Measurements from ENCODE around the gene CORO2B.
"Not testable (repeated sequence)": the region's sequence is repeated elsewhere in the genome, so short reads cannot be mapped to it uniquely, and the experiment has no call there.

CORO2B gene

DNA sequence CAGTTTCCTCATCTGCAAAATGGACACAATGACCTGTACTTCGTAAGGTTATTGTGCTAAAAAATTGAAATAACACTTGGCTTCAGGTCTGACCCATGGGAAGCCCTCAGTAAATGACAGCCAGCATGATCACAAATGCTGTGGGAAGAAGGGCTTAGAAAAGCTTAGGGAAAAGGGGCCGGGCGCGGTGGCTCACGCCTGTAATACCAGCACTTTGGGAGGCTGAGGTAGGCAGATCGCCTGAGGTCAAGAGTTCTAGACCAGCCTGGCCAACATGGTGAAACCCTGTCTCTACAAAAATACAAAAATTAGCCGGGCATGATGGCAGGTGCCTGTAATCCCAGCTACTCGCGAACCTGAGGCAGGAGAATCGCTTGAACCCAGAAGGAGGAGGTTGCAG, 102.0 kb downstream of the CORO2B start:
- not testable (repeated sequence) for DNase-seq

GRCh38 chr15:68681836-68682235, 103.0 kb downstream of the CORO2B start:
- no peak for DNase-seq

DNA sequence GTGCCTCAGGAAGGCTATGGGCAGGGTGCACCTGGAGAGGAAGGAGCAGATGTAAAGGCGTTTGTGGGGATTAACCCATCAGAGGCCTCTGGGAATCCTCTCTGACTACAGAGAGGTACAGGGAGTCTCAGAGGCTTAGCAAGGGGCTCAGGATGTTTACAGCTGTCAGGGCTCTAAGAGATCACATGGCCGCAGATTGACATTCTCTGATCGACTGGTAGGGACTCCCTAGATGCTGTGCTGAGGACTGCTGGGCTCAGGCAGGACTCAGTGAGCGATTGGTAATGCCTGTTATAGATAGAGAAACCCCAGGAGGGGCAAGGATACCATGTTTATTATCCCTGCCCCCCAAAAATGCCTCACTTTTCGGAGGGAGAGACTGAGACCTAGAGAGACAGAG, 103.5 kb downstream of the CORO2B start:
- DNase-seq, result no peak

DNA sequence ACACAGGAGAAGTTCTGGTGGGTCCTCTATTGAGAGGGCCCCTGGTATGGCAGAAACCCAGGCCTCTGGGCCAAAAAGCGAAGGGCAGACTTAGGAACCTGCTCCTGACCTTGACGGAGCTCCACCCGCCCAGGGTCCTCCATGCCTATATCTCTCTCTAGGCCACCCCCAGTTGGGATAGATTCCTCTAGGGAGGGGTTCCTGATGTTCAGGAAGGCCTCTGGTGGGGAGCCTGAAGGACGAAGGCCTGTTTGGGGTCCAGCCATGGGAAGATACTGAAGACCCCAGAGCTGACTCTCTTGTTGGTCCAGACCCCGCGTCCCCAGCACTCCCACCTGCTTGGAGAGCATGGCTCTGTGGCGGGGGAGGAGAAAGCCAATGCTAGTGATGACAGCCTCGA, 104.2 kb downstream of the CORO2B start:
- DNase-seq, result no peak

DNA sequence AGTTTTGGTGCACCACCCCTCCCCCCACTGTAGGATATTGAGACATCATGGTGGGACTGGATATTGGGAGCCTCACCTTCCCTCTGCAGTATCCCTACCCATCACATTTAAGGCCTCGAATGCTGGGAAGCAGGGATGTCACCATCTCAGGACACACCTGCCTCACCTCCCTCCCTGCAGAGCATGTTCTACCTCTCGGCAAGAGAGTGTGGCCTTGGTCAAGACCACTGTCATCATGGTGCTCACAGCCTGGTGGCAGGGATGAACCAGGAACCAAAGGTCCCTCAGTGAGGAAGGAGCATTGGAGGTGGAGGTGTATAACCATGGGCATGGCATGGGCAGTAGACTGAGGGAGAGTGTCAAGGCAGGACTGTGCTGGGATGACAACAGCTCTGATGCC, 104.8 kb downstream of the CORO2B start:
- DNase-seq, result no peak

- no peak for DNase-seq
Observed at GRCh38 chr15:68684476-68684875, 105.7 kb downstream of the CORO2B start.

DNA sequence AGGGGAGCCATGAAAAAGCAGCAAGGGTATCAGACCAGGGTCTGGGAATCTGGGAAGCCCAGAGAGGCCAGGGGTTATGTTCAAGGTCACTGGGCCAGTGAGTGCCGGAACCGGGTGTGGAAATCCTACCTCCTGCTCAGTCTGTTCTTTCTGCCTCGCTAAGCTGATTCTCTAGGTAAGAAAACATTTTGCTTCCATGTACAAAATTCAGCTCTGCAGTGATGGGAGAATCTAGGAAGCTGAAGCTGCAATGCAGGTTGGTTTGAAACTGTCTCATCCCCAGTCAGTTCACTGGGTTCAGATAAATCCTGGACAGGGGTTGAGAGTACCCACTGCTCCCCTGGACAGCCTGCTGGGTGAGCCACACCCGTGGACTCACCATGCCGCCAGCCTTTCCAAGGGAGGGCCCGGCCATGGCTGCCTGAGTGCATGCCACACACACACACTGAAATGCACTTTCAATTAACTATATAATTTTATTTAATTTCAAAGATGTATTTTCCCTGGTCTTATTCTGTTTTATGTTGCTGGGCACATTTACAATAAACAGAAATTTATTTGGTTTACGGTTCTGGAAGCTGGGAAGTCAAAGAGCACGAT, 108.4 kb downstream of the CORO2B start:
- no peak for DNase-seq

DNA sequence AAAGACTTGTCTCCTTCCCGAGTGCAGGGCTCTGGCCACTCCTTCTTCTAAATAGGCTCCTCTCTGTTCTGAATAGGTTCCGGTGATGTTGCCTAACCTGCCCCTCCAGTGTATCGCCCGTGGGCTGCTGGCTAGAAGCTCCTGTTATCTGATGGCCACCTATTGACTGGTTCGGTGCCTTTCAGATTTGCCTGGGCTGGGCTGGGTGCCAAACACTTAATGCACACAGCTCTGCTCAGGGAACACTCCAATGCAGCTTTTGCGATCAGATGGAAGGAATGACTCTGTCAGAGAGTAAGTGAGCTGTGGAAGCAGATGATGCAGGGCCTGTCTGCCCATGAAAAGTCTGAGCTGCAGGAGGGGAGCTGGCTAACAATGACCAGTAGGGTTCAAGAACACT, 112.9 kb downstream of the CORO2B start:
- DNase-seq, result no peak

DNA sequence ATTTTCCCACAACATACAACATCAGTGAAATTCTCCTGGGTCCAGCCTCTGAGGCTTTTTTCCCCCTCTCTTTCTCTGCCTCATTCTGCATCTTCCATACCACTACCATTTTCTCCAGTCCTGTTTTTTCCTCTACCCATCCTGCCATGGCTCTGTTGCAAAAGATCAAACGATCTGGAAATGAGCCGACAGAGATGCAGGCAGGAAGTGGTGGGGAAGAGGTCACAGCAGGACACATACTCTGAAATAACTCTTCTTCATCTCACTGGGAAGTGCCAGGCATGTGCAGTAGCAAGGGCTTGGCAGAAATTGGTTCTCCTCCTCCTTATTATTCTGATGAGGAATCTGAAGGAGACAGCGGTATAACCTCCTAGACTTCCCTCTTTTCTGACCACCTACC, 114.3 kb downstream of the CORO2B start:
- no peak for DNase-seq

DNA sequence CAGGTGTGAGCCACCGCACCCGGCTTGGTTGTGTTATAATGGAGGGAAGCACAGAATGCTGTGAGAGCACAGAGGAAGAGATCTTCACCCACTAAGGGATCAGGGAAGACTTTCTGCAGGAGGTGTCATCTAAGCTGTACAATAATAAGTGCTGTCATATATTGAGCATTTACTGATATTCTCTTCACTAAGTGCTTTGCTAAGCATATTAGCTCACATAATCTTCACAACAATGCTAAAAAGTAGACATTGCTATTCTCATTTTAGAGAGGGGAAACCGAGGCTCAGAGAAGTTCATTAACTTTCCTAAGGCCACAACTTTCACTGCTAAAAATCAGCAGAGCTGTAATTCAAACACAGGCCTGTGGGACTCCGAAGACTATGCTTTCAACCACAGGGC, 115.3 kb downstream of the CORO2B start:
- DNase-seq, result no peak

GRCh38 chr15:68695061-68695595, 116.3 kb downstream of the CORO2B start:
- DNase-seq, result no peak

DNA sequence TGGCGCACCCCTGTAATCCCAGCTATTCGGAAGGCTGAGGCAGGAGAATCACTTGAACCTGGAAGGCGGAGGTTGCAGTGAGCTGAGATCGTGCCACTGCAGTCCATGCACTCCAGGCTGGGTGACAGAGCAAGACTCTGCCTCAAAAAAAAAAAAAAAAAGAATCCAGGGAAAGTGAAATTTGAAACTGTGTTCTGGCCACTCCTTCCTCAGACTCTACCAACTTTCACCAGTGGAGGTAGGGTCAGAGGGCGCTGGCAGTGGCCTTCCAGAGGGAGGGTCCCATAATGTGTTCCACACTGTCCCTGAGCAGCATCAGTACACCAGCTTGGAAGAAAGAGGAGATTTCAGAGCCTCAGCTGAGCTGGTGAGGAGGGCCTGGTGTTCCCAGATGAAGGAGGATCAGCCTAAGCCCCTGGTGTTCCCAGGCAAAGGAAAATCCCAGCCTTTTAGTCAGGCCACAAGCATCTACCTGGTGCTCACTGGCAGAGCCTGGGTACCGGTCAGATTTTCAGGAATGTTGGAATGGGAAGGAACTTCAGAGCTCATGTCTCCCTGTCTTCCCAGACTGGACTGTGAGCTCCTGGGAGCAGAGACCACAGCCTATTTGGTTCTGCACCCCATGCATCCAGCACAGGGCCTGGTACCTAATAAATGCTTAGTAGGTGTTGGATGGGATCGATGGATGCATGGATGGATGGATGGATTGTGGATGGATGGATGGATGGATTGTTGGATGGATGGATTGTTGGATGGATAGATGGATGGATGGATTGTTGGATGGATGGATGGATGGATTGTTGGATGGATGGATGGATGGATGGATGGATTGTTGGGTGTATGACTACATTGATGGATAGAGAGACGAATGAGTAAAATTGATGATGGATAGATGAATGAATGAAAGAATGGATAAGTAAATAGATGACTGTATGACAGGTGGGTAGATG, 117.9 kb downstream of the CORO2B start:
- no peak for DNase-seq

GRCh38 chr15:68697711-68698690, 119.2 kb downstream of the CORO2B start:
- no peak for DNase-seq

- no peak for DNase-seq
Observed at GRCh38 chr15:68698708-68699107, 119.9 kb downstream of the CORO2B start.

DNA sequence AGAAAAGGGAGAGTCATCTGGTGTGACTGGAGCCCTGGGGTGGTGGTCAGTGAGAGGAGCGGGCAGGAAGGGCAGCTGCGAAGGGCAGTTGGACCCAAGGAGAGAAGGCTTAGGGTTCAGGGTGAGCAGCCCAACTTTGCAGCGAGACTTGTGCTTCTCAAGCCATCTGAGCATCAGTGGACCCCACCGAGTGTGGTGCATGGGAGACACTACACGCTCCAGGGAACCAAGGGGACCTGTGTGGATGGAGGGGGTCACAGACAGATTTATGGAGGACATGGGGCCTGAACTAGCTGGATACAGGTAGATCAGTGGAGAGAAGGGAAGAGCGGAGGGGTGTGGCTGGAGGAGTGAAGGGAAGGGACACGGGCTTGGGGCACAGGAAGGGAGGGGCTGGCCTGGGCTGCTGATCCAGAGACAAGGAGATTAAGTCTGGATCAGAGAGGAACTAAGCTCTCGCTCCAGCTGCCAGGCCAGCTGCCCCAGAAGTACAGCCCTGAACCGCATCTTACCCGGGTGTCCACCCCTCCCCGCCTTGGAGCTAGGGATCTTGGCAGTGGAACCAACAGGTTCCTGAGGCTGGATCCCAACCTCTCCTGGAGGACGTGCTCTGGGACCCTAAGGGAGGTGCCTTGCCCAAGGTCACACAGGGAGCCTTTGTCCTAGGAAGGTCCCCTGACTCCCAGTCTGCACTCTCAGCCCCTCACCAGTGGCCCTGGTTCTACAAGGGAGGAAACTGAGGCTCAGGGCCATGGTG, 120.5 kb downstream of the CORO2B start:
- no peak for DNase-seq

- DNase-seq, result no peak
Observed at GRCh38 chr15:68699881-68700454, 121.2 kb downstream of the CORO2B start.

DNA sequence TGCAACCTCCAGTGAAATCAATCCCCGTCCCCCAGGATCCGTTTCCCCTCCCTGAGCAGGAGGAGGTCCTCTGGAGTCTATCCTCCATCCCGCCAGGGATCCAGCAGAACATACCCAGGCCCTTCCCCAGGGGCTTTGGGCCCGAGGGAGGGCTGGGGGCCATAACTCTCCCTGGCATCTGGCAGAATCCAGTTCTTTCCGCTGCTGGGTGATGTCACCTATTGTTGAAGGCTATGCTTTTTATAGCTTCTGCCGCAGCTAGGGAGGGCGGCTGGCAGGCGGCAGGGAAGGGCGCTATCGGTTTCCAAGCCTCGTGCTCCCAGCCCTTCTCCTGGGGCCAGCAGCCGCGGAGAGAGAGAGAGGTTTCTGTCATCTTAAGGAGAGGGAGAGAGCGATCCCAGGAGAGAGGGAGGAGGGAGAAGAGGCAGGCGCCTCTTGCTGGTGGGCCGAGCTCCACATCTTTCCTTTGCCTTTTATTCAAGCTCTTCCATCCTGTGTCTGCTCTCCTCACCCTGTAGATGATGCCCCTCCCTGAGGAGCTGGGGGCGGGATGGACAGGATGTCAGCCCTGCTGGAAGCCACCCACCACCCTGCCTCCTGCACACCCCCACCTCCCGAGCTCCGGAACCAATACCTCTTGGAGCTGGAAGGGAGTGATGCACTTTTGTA, 121.8 kb downstream of the CORO2B start:
- no peak for DNase-seq

DNA sequence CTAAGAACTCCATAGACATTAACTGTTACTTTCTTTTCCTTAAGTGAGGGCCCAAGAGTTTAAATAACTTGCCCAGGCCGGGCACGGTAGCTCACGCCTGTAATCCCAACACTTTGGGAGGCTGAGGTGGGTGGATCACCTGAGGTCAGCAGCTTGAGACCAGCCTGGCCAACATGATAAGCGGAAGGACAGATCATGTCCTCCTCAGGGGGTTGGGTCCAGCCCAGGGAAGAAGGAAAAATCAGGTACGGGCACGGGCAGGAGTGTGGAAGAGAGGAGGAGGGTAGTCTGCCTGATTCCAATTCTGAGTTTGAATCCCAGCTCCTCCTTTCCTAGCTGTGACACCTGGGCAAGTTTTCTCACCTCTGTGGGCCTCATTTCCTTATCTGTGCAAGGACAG, 123.1 kb downstream of the CORO2B start:
- no peak for DNase-seq

- no peak for DNase-seq
Observed at GRCh38 chr15:68704496-68705021, 125.8 kb downstream of the CORO2B start.

- no peak for DNase-seq
Observed at GRCh38 chr15:68706256-68706655, 127.5 kb downstream of the CORO2B start.

- DNase-seq, result no peak
Observed at GRCh38 chr15:68706931-68707330, 128.1 kb downstream of the CORO2B start.

Data from RPMI8226 (cell line).